HCT116 (cell line): ENCODE data around the gene WDR62. TPM values are rescaled to one million over a fixed set of nuclear protein-coding genes. Genes with fewer than 3 reads are reported as not detected.

Experiments used
- ATAC-seq: fragments of 200-7000 bp; cut with Tn5 transposase; 2 replicates; pipeline ENCODE4 v1.9.1; 2020; ENCODE audit warnings: mild to moderate bottlenecking, moderate library complexity
- BruUV-seq: library from RNA; stranded (reverse); fragments of 400-500 nt; replicated peaks from 2 replicates; lab custom pipeline; 2021; lab: Mats Ljungman, UMichigan
- CTCF ChIA-PET: fragments of 300-600 bp; sonication (Branson Sonifier 250); formaldehyde crosslinking; loops from one replicate; lab custom pipeline; 2021; ENCODE audit warnings: antibody characterized with exemption; lab: Charles Lee
- POLR2A ChIA-PET: fragments of 300-600, 350-600 bp; sonication (Branson Sonifier 250); formaldehyde crosslinking; loops from one replicate; lab custom pipeline; 2021; ENCODE audit warnings: antibody characterized with exemption; lab: Charles Lee
- RAD21 ChIA-PET, 2 experiments: fragments of 300-600 bp; sonication (Branson Sonifier 250); formaldehyde crosslinking; loops; one replicate each; lab custom pipeline; 2023; ENCODE audit warnings: low total read pairs in 2 of 2; ENCODE audit not compliant: uncharacterized antibody in 2 of 2, unreplicated experiment in 2 of 2, low non-redundant PET in 1 of 2; lab: Charles Lee
- DNase-seq: peaks from one replicate; pipeline ENCODE4 v3.0.0-alpha.2; 2010; ENCODE audit warnings: low read depth, low spot score
- H2AFZ ChIP-seq: fragments of 200-600 bp; shearing (Covaris generic), sonication (generic); 2 replicates; pipeline ENCODE4 v1.6.1; 2017; ENCODE audit warnings: low read depth, mixed run types, mixed read lengths, antibody characterized with exemption, low read length; ENCODE audit not compliant: poor library complexity, severe bottlenecking
- H3K27ac ChIP-seq: 2 replicates; pipeline ENCODE4 v1.5.1; 2012; ENCODE audit warnings: low read depth, low read length
- H3K27me3 ChIP-seq: fragments of 200-600 bp; sonication (generic); 2 replicates; pipeline ENCODE4 v1.6.1; 2016; ENCODE audit warnings: mixed run types, low read length, mixed read lengths; ENCODE audit not compliant: insufficient read depth
- H3K36me3 ChIP-seq, 2 experiments: fragments of 200-500 bp in 1 of 2; fragments of 200-600 bp in 1 of 2; sonication (Bioruptor generic) in 1 of 2; sonication (generic) in 1 of 2; 2 replicates each; pipeline versions ENCODE4 v1.5.1 to v1.6.1; 2014 to 2016; ENCODE audit warnings: low read length in 2 of 2, inconsistent platforms in 1 of 2, mixed read lengths in 1 of 2, mixed run types in 1 of 2; ENCODE audit not compliant: insufficient read depth in 2 of 2, control insufficient read depth in 1 of 2
- H3K4me1 ChIP-seq, 2 experiments: fragments of 200-600 bp in 1 of 2; sonication (generic) in 1 of 2; 2 replicates each; pipeline versions ENCODE4 v1.5.1 to v1.6.1; 2012 to 2017; ENCODE audit warnings: low read length in 2 of 2, inconsistent platforms in 1 of 2, mild to moderate bottlenecking in 1 of 2, mixed read lengths in 1 of 2, mixed run types in 1 of 2, moderate library complexity in 1 of 2; ENCODE audit not compliant: insufficient read depth in 2 of 2, control insufficient read depth in 1 of 2
- H3K4me2 ChIP-seq: fragments of 200-600 bp; sonication (generic); 2 replicates; pipeline ENCODE4 v1.6.1; 2017; ENCODE audit warnings: mixed run types, low read length, mixed read lengths
- H3K4me3 ChIP-seq, 2 experiments: fragments of 200-600 bp in 1 of 2; sonication (generic) in 1 of 2; replicated peaks in 1 of 2; 2 replicates each; pipeline ENCODE4 v1.5.1; 2011 to 2016; ENCODE audit warnings: low read length in 2 of 2, control low read depth in 1 of 2, low read depth in 1 of 2, mild to moderate bottlenecking in 1 of 2, mixed read lengths in 1 of 2, mixed run types in 1 of 2
- H3K79me2 ChIP-seq: fragments of 200-600 bp; sonication (generic); 2 replicates; pipeline ENCODE4 v1.6.1; 2017; ENCODE audit warnings: mild to moderate bottlenecking, mixed run types, low read length, moderate library complexity, mixed read lengths; ENCODE audit not compliant: insufficient read depth
- H3K9ac ChIP-seq: fragments of 200-600 bp; sonication (generic); 2 replicates; pipeline ENCODE4 v1.6.1; 2016; ENCODE audit warnings: low read length, mixed read lengths
- H3K9me2 ChIP-seq: fragments of 200-600 bp; sonication (generic), shearing (Covaris generic); 2 replicates; pipeline ENCODE4 v1.6.1; 2017; ENCODE audit warnings: mixed run types, mild to moderate bottlenecking, moderate library complexity; ENCODE audit not compliant: insufficient read depth
- H3K9me3 ChIP-seq, 2 experiments: fragments of 200-500 bp in 1 of 2; fragments of 200-600 bp in 1 of 2; sonication (Bioruptor generic) in 1 of 2; sonication (generic) in 1 of 2; 2 replicates each; pipeline ENCODE4 v1.6.1; 2014 to 2017; ENCODE audit warnings: low read length in 2 of 2, mixed read lengths in 2 of 2, inconsistent platforms in 1 of 2, low read depth in 1 of 2, mild to moderate bottlenecking in 1 of 2, mixed run types in 1 of 2, moderate library complexity in 1 of 2; ENCODE audit not compliant: control insufficient read depth in 1 of 2, insufficient read depth in 1 of 2
- H4K20me1 ChIP-seq: fragments of 200-600 bp; sonication (generic), shearing (Covaris generic); 2 replicates; pipeline ENCODE4 v1.6.1; 2017; ENCODE audit warnings: mixed run types, mild to moderate bottlenecking, moderate library complexity; ENCODE audit not compliant: insufficient read depth
- EZH2 ChIP-seq: fragments of 200-600 bp; sonication (generic); IDR thresholded peaks from 2 replicates; pipeline ENCODE4 v1.6.1; 2017; ENCODE audit warnings: antibody characterized with exemption, mixed run types
- POLR2A ChIP-seq: IDR thresholded peaks from 2 replicates; pipeline ENCODE4 v1.7.0; 2011; ENCODE audit warnings: borderline replicate concordance; ENCODE audit not compliant: insufficient read depth, insufficient read length; ENCODE audit errors: extremely low read depth
- POLR2AphosphoS5 ChIP-seq: IDR thresholded peaks from 2 replicates; pipeline ENCODE4 v1.6.1; 2011; ENCODE audit warnings: mild to moderate bottlenecking, low read depth, low read length, moderate library complexity
- RAD21 ChIP-seq: IDR thresholded peaks from 2 replicates; pipeline ENCODE4 v1.6.1; 2012; ENCODE audit warnings: low read depth, mild to moderate bottlenecking
- REST ChIP-seq: IDR thresholded peaks from 2 replicates; pipeline ENCODE4 v1.6.1; 2012; ENCODE audit warnings: low read depth
- TCF7L2 ChIP-seq: IDR thresholded peaks from 2 replicates; pipeline ENCODE4 v1.7.0; 2011; ENCODE audit warnings: borderline replicate concordance, inconsistent platforms; ENCODE audit not compliant: insufficient read depth, insufficient read length; ENCODE audit errors: extremely low read depth
- YY1 ChIP-seq: IDR thresholded peaks from 2 replicates; pipeline ENCODE4 v1.6.1; 2011; ENCODE audit warnings: low read length, low read depth, moderate library complexity, mild to moderate bottlenecking; ENCODE audit not compliant: insufficient replicate concordance; ENCODE audit errors: extremely low read depth
- intact Hi-C: fragments of 100-400 bp; cut with micrococcal nuclease; formaldehyde crosslinking; loops from 2 replicates; pipeline ENCODE4 v1.10.0; 2022
- total RNA-seq: library from RNA; stranded (reverse); gene quantifications from one replicate; pipeline ENCODE4 v1.2.1, GENCODE V29; 2021; ENCODE audit not compliant: unreplicated experiment
- TF ChIP-seq, protein P1 (sequence below), 3 experiments: fragments of 200-600 bp in 1 of 3; sonication (generic) in 1 of 3; IDR thresholded peaks in 2 of 3; conservative IDR thresholded peaks in 1 of 3; 2 replicates each; pipeline ENCODE4 v1.5.1; 2012 to 2017; ENCODE audit warnings: low read depth in 2 of 3, low read length in 2 of 3, antibody characterized with exemption in 1 of 3, borderline replicate concordance in 1 of 3, control low read depth in 1 of 3, mild to moderate bottlenecking in 1 of 3, mixed read lengths in 1 of 3, mixed run types in 1 of 3, moderate library complexity in 1 of 3; ENCODE audit not compliant: insufficient read depth in 1 of 3

Gene WDR62
- total RNA-seq, 1 experiment from 2014 or later = 17.0 TPM

GRCh38 chr19:36051637-36052036 lies 3.1 kb upstream of the WDR62 start (continued):
- no peak for TF ChIP-seq REST
- TF ChIP-seq POLR2A = no peak
- no peak for TF ChIP-seq YY1

DNA sequence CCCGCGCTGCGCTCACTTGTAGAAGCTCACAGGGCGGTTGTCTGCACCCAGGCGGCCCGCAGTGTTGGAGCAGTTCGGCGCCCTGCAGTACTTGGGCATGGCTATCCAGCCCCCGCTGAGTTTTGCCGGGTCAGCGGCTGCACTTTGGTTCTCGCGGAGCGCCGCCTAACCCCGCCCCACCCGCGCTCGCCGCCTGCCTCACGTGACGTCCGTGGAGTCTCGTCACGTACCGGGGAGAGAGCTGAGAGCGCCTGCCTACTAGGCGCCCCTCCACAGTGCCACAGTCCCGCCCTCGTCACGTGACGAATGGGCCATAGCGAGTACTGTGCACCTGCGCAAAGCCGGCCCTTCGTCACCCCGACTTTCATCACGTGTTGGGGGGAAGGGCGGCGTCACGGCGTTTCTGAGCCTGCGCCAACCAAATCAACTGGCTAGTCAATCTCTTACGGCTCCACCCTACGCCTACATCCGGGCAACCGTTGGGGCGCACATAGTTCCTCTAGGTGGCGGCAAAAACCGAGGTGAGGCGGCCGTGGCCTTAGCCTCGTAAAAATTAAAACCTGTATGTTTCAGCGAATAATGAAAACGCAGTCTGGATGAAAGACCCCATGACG lies 471 bp upstream of the WDR62 start, which contains the start of gene THAP8:
Gene THAP8 (minus strand): TSS at position 167 of the 614 bp plus-strand sequence. CDS start 68 bp downstream, at position 99.
- ATAC-seq (peak; percentile 86), DNase-seq (peak; percentile 97)
- Histone ChIP-seq H3K27ac (peak within 1 kb of the TSS; percentile 95), H3K4me2 (peak within 1 kb of the TSS; percentile 94), H3K9me2 (no peaks in the 10 kb centered on the region), H3K4me3 (peak within 1 kb of the TSS; percentile 51 to 74), H2AFZ (no peak within 1 kb of the TSS), H4K20me1 (no peaks in the 10 kb centered on the region), H3K36me3 (no peaks in the 10 kb centered on the region), H3K9me3 (no peaks in the 10 kb centered on the region), H3K79me2 (peaks cover 33% of the 10 kb centered on the region), H3K4me1 (peaks cover 19 to 43% of the 10 kb centered on the region in 2 experiments), H3K9ac (peak within 1 kb of the TSS; percentile 73), H3K27me3 (no peaks in the 10 kb centered on the region)
- intact Hi-C loops = loop anchor here (10.0 kb wide), 1 partner anchor 169 kb away; no protein-coding TSS in a partner anchor
- ChIA-PET POLR2A (interaction anchor here (0.6 to 1.6 kb wide), 4 partner anchors 10 to 1663 kb away, joined by 3 to 4 read pairs (median 4); partner anchors contain the start of gene POLR2I), CTCF (interaction anchor here (1.1 to 1.2 kb wide), 3 partner anchors 14 to 121 kb away, joined by 3 read pairs; partner anchors contain the start of gene ALKBH6), RAD21 (interaction anchor here (0.6 to 0.9 kb wide), 2 partner anchors 40 to 185 kb away, joined by 3 to 6 read pairs; partner anchors contain the start of gene ALKBH6 (in 1 of the 2))
- no TSS peak for BruUV-seq
- TF ChIP-seq, protein P1, sequence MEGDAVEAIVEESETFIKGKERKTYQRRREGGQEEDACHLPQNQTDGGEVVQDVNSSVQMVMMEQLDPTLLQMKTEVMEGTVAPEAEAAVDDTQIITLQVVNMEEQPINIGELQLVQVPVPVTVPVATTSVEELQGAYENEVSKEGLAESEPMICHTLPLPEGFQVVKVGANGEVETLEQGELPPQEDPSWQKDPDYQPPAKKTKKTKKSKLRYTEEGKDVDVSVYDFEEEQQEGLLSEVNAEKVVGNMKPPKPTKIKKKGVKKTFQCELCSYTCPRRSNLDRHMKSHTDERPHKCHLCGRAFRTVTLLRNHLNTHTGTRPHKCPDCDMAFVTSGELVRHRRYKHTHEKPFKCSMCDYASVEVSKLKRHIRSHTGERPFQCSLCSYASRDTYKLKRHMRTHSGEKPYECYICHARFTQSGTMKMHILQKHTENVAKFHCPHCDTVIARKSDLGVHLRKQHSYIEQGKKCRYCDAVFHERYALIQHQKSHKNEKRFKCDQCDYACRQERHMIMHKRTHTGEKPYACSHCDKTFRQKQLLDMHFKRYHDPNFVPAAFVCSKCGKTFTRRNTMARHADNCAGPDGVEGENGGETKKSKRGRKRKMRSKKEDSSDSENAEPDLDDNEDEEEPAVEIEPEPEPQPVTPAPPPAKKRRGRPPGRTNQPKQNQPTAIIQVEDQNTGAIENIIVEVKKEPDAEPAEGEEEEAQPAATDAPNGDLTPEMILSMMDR (IDR thresholded peaks at IDR 0.05 in 2 of 3, conservative IDR thresholded peaks at IDR 0.05 in 1 of 3; ENCODE audit: borderline replicate concordance in 1 of 3, insufficient read depth in 1 of 3, low read depth in 2 of 3, low read length in 2 of 3) = peak in 2 of 3 experiments; percentile 49; a peak in 2 of 6 replicates
- TF ChIP-seq REST (no peak), POLR2AphosphoS5 (peak; percentile 69), EZH2 (no peak), RAD21 (0 out of 2 replicates have a peak, but pooled peaks have one; percentile 11), POLR2A (peak; percentile 56), TCF7L2 (peak; percentile 71)
